Testis (tissue), 3 donors: ENCODE results near the gene RHBDL1. TPM values are rescaled to one million over a fixed set of nuclear protein-coding genes. Genes with fewer than 3 reads are reported as not detected.

Source experiments
- DNase-seq: peaks from one replicate; pipeline ENCODE4 v3.0.0-alpha.2; 2019
- H3K27ac ChIP-seq, 2 donors: fragments of 200-600 bp; sonication (generic); one replicate each; pipeline ENCODE4 v1.5.1; 2019
- H3K27me3 ChIP-seq: fragments of 200-600 bp; sonication (generic); one replicate; pipeline ENCODE4 v1.5.1; 2019
- H3K36me3 ChIP-seq: fragments of 200-600 bp; sonication (generic); one replicate; pipeline ENCODE4 v1.5.1; 2017; ENCODE audit warnings: low read depth; ENCODE audit errors: missing control alignments
- H3K4me1 ChIP-seq: fragments of 200-600 bp; sonication (generic); one replicate; pipeline ENCODE4 v1.5.1; 2019
- H3K4me3 ChIP-seq, 2 donors: fragments of 200-600 bp; sonication (generic); one replicate each; pipeline ENCODE4 v1.5.1; 2017 to 2019
- H3K9me3 ChIP-seq: fragments of 200-600 bp; sonication (generic); one replicate; pipeline ENCODE4 v1.5.1; 2017
- CTCF ChIP-seq, 3 experiments: fragments of 450-650 bp in 2 of 3; fragments of 200-600 bp in 1 of 3; sonication (generic) in 1 of 3; IDR thresholded peaks; one replicate each; pipeline ENCODE4 v1.5.1; 2016 to 2019; ENCODE audit warnings: antibody characterized with exemption in 3 of 3, mild to moderate bottlenecking in 2 of 3, moderate library complexity in 1 of 3
- POLR2A ChIP-seq: fragments of 450-650 bp; IDR thresholded peaks from one replicate; pipeline ENCODE4 v1.6.1; 2017; ENCODE audit warnings: antibody characterized with exemption, mild to moderate bottlenecking, moderate library complexity
- WGBS, 2 donors: methylation state at CpG; one replicate each; pipeline ENCODE4 v1.1.5; 2018; 5-methylcytosine and 5-hydroxymethylcytosine counted together
- intact Hi-C: fragments of 100-400 bp; cut with DNase I; formaldehyde crosslinking; loops from one replicate; pipeline ENCODE4 v1.15.1; 2023; ENCODE audit warnings: low total_unique reads
- polyA plus RNA-seq: library from polyadenylated mRNA; stranded (reverse); fragments of 350-450 nt; fragmentation: Illumina TruSeq; extraction: RNeasy Lipid Tissue Mini Kit (QIAGEN cat#74804); gene quantifications from one replicate; pipeline ENCODE4 v1.2.3, GENCODE V29; 2014; ENCODE audit warnings: low read depth, low replicate concordance; ENCODE audit not compliant: insufficient read depth
- total RNA-seq, 2 donors: library from RNA; depleted of rRNA; stranded (reverse); fragments of >200 nt; gene quantifications; one replicate each; pipeline ENCODE4 v1.2.3, GENCODE V29; 2016

RHBDL1 gene
- total and polyA plus RNA-seq, 3 donors from 2014 or later = 2.1 to 9.8 (median 8.5) TPM

DNA sequence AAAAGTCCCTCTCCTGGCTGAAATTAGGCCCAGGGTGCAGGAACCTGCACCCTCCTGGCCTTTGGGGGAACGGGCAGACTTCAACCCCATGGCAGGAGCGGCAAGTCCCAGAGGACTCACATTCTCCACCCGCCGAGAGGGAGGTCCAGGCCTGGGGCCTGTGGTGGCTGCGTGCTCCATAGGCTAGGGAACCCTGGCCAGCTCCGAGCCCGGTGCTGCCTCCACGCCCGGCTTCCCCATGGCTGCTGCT, 50.6 kb downstream of the RHBDL1 start:
- H3K9me3 ChIP-seq = no peaks in the 10 kb centered on the region
- H3K36me3 ChIP-seq = no peaks in the 10 kb centered on the region
- H3K4me1 ChIP-seq = peaks cover 22% of the 10 kb centered on the region
- WGBS, 2 donors = 20 to 23% methylated on average over 4 to 9 of the region's 9 CpGs
- TF ChIP-seq POLR2A = no peak
- TF ChIP-seq CTCF (IDR thresholded peaks at IDR 0.05) = no peak
- H3K4me3 ChIP-seq = no peak overlapping the region
- DNase-seq = no peak
- H3K27ac ChIP-seq = no peak overlapping the region
- H3K27me3 ChIP-seq = no peaks in the 10 kb centered on the region
- intact Hi-C loops = no loop called here

DNA sequence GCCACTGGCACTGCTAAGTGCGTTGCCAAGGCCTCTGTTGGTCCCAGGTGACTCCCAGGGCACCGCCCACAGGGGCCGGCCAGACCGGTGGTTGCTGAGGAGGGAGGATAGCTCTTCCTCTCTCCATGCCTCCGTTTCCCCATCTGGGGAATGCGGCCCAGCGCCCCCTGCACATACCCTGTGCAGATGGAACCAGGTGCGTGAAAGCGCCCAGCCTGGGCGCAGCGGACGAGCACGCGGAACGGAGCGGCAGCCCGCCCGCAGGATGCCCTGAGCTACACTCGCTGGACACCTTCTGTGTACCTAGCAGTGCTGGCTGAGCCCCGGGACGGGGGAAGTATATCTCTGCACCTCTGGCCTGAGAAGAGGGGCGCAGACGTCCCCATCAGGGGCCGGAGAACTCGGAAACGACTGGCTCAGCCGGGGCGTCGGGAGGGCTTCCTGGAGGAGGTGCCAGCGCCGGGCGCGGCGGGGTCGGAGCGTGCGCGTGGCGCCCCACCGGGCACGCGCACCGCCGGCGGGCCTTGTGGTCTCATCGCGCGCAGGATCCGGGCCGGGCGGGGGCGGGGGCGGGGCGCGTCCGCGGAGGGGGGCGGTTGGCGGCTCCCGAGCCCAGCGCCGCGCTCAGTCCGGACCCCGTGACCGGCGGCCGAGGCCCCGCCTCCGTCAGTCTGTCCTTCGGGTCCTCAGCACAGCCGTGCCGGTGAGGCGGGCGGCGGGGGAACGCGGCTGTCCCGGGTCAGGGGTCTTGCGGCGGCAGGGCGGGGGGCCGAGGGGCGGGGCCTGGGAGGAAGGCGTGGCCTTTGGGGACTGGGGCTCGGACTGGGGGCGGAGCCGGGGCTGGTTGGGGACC, 51.2 kb downstream of the RHBDL1 start, which contains the start of the genes CCDC78 and HAGHL:
Gene CCDC78, minus strand, starts transcription at position 6 of the 853 bp plus-strand sequence. CDS start 76 bp downstream, outside the sequence.
Gene HAGHL, plus strand, starts transcription at position 669 of the 853 bp plus-strand sequence. CDS start 404 bp downstream, outside the sequence.
- peak within 1 kb of the TSS; percentile 43 to 58 for H3K4me3 ChIP-seq
- no peaks in the 10 kb centered on the region for H3K36me3 ChIP-seq
- no peaks in the 10 kb centered on the region for H3K9me3 ChIP-seq
- intact Hi-C loops = no loop called here
- H3K27me3 ChIP-seq = no peaks in the 10 kb centered on the region
- peaks cover 19% of the 10 kb centered on the region for H3K4me1 ChIP-seq
- 0 to 3% methylated on average over 2 to 49 of the region's 88 CpGs for WGBS, 2 donors
- peak; percentile 63 for DNase-seq
- no peak within 1 kb of the TSS for H3K27ac ChIP-seq
- TF ChIP-seq POLR2A = no peak
- no peak for TF ChIP-seq CTCF (IDR thresholded peaks at IDR 0.05)

GRCh38 chr16:727291-727977, 52.0 kb downstream of the RHBDL1 start:
- Histone ChIP-seq H3K27me3 (no peaks in the 10 kb centered on the region), H3K4me3 (peak overlapping the region; percentile 43 to 58), H3K9me3 (no peaks in the 10 kb centered on the region), H3K36me3 (no peaks in the 10 kb centered on the region), H3K4me1 (peaks cover 16% of the 10 kb centered on the region), H3K27ac (no peak overlapping the region)
- 1 to 3% methylated on average over 14 to 46 of the region's 61 CpGs for WGBS, 2 donors
- intact Hi-C loops = no loop called here
- no peak for TF ChIP-seq CTCF (IDR thresholded peaks at IDR 0.05)
- no peak for TF ChIP-seq POLR2A
- DNase-seq = no peak

Other genes with a start within 250 kb of the RHBDL1 start
- 100 to 1,000 TPM; 108 to 115 TPM for gene CAPN15, start 148.0 kb upstream of the RHBDL1 start, total RNA-seq
- gene CAPN15, start 148.0 kb upstream of the RHBDL1 start, polyA plus RNA-seq = 48.0 TPM
- gene PRR35, start 115.3 kb upstream of the RHBDL1 start, total RNA-seq = 1 to 10 TPM; 5.0 to 7.2 TPM
- 1.7 TPM for gene PRR35, start 115.3 kb upstream of the RHBDL1 start, polyA plus RNA-seq
- gene NHLRC4, start 108.7 kb upstream of the RHBDL1 start, total RNA-seq = 1 to 10 TPM; 4.5 TPM
- gene NHLRC4, start 108.7 kb upstream of the RHBDL1 start, polyA plus RNA-seq = 3.0 TPM
- 100 to 1,000 TPM in 1 of 2 donors, 10 to 100 TPM in 1; 95.4 to 123 TPM for gene PIGQ, start 105.7 kb upstream of the RHBDL1 start, total RNA-seq
- gene PIGQ, start 105.7 kb upstream of the RHBDL1 start, polyA plus RNA-seq = 80.5 TPM
- 10 to 100 TPM; 47.9 to 51.2 TPM for gene RAB40C, start 85.6 kb upstream of the RHBDL1 start, total RNA-seq
- 27.6 TPM for gene RAB40C, start 85.6 kb upstream of the RHBDL1 start, polyA plus RNA-seq
- gene WFIKKN1, start 44.7 kb upstream of the RHBDL1 start, total RNA-seq = 10 to 100 TPM in 1 of 2 donors, 1 to 10 TPM in 1; 3.5 to 10.5 TPM
- gene WFIKKN1, start 44.7 kb upstream of the RHBDL1 start, polyA plus RNA-seq = 1.1 TPM
- 100 to 1,000 TPM; 161 to 185 TPM for gene METTL26, start 39.4 kb upstream of the RHBDL1 start, total RNA-seq
- 72.1 TPM for gene METTL26, start 39.4 kb upstream of the RHBDL1 start, polyA plus RNA-seq
- 100 to 1,000 TPM in 1 of 2 donors, 10 to 100 TPM in 1; 83.1 to 134 TPM for gene MCRIP2, start 33.8 kb upstream of the RHBDL1 start, total RNA-seq
- 78.2 TPM for gene MCRIP2, start 33.8 kb upstream of the RHBDL1 start, polyA plus RNA-seq
- gene WDR90, start 26.3 kb upstream of the RHBDL1 start, total RNA-seq = 100 to 1,000 TPM; 155 to 195 TPM
- gene WDR90, start 26.3 kb upstream of the RHBDL1 start, polyA plus RNA-seq = 102 TPM
- gene RHOT2, start 7.5 kb upstream of the RHBDL1 start, total RNA-seq = 100 to 1,000 TPM; 157 to 176 TPM
- gene RHOT2, start 7.5 kb upstream of the RHBDL1 start, polyA plus RNA-seq = 77.7 TPM
- gene STUB1, start 4.7 kb downstream of the RHBDL1 start, total RNA-seq = 100 to 1,000 TPM; 126 to 160 TPM
- 93.3 TPM for gene STUB1, start 4.7 kb downstream of the RHBDL1 start, polyA plus RNA-seq
- 100 to 1,000 TPM in 1 of 2 donors, 10 to 100 TPM in 1; 84.2 to 101 TPM for gene JMJD8, start 8.7 kb downstream of the RHBDL1 start, total RNA-seq
- 95.5 TPM for gene JMJD8, start 8.7 kb downstream of the RHBDL1 start, polyA plus RNA-seq
- gene WDR24, start 14.7 kb downstream of the RHBDL1 start, total RNA-seq = 10 to 100 TPM; 33.9 to 39.1 TPM
- 21.4 TPM for gene WDR24, start 14.7 kb downstream of the RHBDL1 start, polyA plus RNA-seq
- 10 to 100 TPM; 15.8 to 16.1 TPM for gene FBXL16, start 30.1 kb downstream of the RHBDL1 start, total RNA-seq
- gene FBXL16, start 30.1 kb downstream of the RHBDL1 start, polyA plus RNA-seq = 23.4 TPM
- 10 to 100 TPM; 34.9 to 50.6 TPM for gene METRN, start 39.4 kb downstream of the RHBDL1 start, total RNA-seq
- gene METRN, start 39.4 kb downstream of the RHBDL1 start, polyA plus RNA-seq = 21.0 TPM
- 100 to 1,000 TPM in 1 of 2 donors, 10 to 100 TPM in 1; 81.1 to 108 TPM for gene ANTKMT, start 45.5 kb downstream of the RHBDL1 start, total RNA-seq
- 68.5 TPM for gene ANTKMT, start 45.5 kb downstream of the RHBDL1 start, polyA plus RNA-seq
- gene CCDC78, start 50.8 kb downstream of the RHBDL1 start, total RNA-seq = 1 to 10 TPM; 3.2 to 6.1 TPM
- gene CCDC78, start 50.8 kb downstream of the RHBDL1 start, polyA plus RNA-seq = 5.7 TPM
- 10 to 100 TPM in 1 of 2 donors, 1 to 10 TPM in 1; 9.9 to 13.7 TPM for gene HAGHL, start 51.4 kb downstream of the RHBDL1 start, total RNA-seq
- gene HAGHL, start 51.4 kb downstream of the RHBDL1 start, polyA plus RNA-seq = 7.2 TPM
- 10 to 100 TPM; 58.0 to 59.0 TPM for gene CIAO3, start 65.3 kb downstream of the RHBDL1 start, total RNA-seq
- gene CIAO3, start 65.3 kb downstream of the RHBDL1 start, polyA plus RNA-seq = 28.9 TPM
- 1 to 10 TPM; 1.5 to 2.8 TPM for gene MSLN, start 85.1 kb downstream of the RHBDL1 start, total RNA-seq
- gene MSLN, start 85.1 kb downstream of the RHBDL1 start, polyA plus RNA-seq = 18.5 TPM
- gene RPUSD1, start 112.7 kb downstream of the RHBDL1 start, total RNA-seq = 10 to 100 TPM; 18.6 to 24.0 TPM
- 11.4 TPM for gene RPUSD1, start 112.7 kb downstream of the RHBDL1 start, polyA plus RNA-seq
- gene CHTF18, start 112.9 kb downstream of the RHBDL1 start, total RNA-seq = 10 to 100 TPM; 90.6 to 95.0 TPM
- gene CHTF18, start 112.9 kb downstream of the RHBDL1 start, polyA plus RNA-seq = 32.5 TPM
- not detected for gene GNG13, start 125.1 kb downstream of the RHBDL1 start, total RNA-seq
- not detected for gene GNG13, start 125.1 kb downstream of the RHBDL1 start, polyA plus RNA-seq